ENCODE data around the gene RPL28. TPM values are rescaled to one million over a fixed set of nuclear protein-coding genes. Genes with fewer than 3 reads are reported as not detected.

Gene RPL28
- 1,166 TPM for total RNA-seq

- peak within 1 kb of the TSS; percentile 70 to 76 for H3K4me3 ChIP-seq
- H3K36me3 ChIP-seq = peaks cover 0 to 31% of the 10 kb centered on the region in 2 donors
- H3K27me3 ChIP-seq = no peaks in the 10 kb centered on the region
- TF ChIP-seq, protein P1, sequence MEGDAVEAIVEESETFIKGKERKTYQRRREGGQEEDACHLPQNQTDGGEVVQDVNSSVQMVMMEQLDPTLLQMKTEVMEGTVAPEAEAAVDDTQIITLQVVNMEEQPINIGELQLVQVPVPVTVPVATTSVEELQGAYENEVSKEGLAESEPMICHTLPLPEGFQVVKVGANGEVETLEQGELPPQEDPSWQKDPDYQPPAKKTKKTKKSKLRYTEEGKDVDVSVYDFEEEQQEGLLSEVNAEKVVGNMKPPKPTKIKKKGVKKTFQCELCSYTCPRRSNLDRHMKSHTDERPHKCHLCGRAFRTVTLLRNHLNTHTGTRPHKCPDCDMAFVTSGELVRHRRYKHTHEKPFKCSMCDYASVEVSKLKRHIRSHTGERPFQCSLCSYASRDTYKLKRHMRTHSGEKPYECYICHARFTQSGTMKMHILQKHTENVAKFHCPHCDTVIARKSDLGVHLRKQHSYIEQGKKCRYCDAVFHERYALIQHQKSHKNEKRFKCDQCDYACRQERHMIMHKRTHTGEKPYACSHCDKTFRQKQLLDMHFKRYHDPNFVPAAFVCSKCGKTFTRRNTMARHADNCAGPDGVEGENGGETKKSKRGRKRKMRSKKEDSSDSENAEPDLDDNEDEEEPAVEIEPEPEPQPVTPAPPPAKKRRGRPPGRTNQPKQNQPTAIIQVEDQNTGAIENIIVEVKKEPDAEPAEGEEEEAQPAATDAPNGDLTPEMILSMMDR (IDR thresholded peaks at IDR 0.05) = no peak
- TF ChIP-seq POLR2A (IDR thresholded peaks at IDR 0.05) (peak; percentile 12 to 96), POLR2AphosphoS5 (IDR thresholded peaks at IDR 0.05; ENCODE audit: insufficient read depth in 1 of 2, low read depth in 1 of 2) (peak; percentile 92 to 99)
- peaks cover 63% of the 10 kb centered on the region for H3K4me1 ChIP-seq
- DNase-seq (ENCODE audit: extremely low spot score in 2 of 2) = peak in 1 of 2 donors; percentile 99
- intact Hi-C loops (cut with DNase I) = loop anchor here (2.0 kb wide), 1 partner anchor 45 kb away; no protein-coding TSS in a partner anchor
- no peaks in the 10 kb centered on the region for H3K9me3 ChIP-seq
- H3K27ac ChIP-seq = peak within 1 kb of the TSS; percentile 96
Observed at GRCh38 chr19:55385724-55386492, at the start of gene RPL28. Gene RPL28 (plus strand): TSS chr19:55385932. CDS start chr19:55386358, 426 bp downstream.

DNA sequence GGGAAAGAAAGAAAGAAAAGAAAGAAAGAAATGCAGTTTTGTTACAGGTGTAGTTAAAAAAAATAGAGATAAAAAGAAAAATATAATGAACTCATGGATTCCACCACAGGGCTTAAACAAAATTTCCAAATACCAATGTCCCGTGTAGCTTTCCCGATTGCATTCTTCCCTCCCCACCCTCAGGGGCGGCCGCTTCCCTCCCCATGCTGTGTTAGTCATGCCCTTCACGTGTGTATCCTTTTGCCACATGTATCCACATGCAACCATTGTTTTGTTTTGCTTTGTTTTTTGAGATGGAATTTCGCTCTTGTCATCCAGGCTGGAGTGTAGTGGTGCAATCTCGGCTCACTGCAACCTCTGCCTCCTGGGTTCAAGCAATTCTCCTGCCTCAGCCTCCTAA is 49.6 kb upstream of the RPL28 start:
- intact Hi-C loops (cut with DNase I) = no loop called here
- H3K27me3 ChIP-seq = no peaks in the 10 kb centered on the region
- H3K9me3 ChIP-seq = no peaks in the 10 kb centered on the region
- H3K36me3 ChIP-seq = no peaks in the 10 kb centered on the region
- TF ChIP-seq POLR2AphosphoS5 (IDR thresholded peaks at IDR 0.05; ENCODE audit: insufficient read depth in 1 of 2, low read depth in 1 of 2) = peak in 1 of 2 donors; percentile 23
- TF ChIP-seq, protein P1 (IDR thresholded peaks at IDR 0.05) = no peak
- peaks cover 21% of the 10 kb centered on the region for H3K4me1 ChIP-seq
- no peak overlapping the region for H3K27ac ChIP-seq
- H3K4me3 ChIP-seq = no peak overlapping the region
- no peak for DNase-seq (ENCODE audit: extremely low spot score in 2 of 2)

GRCh38 chr19:55339105-55339888 is 46.4 kb upstream of the RPL28 start, which contains the start of gene KMT5C:
Gene KMT5C (plus strand): TSS chr19:55339876. CDS start chr19:55341937, 2,061 bp downstream.
- intact Hi-C loops (cut with DNase I) = no loop called here
- no peaks in the 10 kb centered on the region for H3K36me3 ChIP-seq
- TF ChIP-seq POLR2AphosphoS5 (IDR thresholded peaks at IDR 0.05; ENCODE audit: insufficient read depth in 1 of 2, low read depth in 1 of 2) = peak; percentile 88 to 89
- TF ChIP-seq, protein P1 (IDR thresholded peaks at IDR 0.05) = peak in 2 of 3 experiments; percentile 9 to 36
- peak in 1 of 2 donors; percentile 52 for TF ChIP-seq POLR2A (IDR thresholded peaks at IDR 0.05)

DNA sequence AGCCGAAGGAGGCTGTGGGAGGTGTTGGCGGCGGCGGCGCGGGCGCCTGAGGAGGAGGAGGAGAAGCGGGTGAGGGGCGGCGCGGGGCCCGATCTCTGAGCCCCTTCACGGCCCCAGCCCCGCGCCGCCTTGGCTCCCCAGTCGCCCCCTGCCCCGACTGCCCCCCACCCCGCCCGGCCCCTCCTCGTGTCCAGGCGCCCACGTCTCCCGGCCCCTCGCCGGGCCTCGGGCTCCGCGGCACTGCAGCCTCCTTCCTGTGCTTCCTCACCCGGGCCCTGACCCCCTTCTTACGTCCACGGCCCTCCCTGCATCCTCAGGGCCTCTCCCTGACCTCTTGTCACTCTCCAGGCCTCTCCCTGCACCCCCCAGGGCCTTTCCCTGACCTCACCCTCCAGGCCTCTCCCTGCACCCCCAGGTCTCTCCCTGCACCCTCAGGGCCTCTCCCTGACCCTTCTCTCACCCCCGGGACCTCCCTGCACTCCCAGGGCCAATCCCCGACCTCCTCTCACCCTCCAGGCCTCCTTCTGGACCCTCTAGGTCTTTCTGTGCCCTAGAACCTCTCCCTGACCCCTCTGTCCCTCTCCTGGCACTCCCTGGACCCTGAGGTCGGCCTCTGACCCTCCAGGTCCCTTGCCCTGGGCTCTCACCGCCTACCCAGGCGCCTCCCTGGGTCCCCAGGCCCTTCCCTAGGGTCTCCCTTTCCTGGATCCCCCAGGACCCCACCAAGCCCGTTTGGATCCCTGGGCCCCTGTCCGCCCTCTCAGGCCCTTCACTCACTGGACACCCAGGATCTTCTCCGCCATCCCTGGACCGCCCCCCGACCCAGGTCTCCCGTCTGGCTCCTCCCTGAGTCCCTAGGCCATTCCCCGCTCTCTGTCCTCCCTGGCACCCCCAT is 45.6 kb upstream of the RPL28 start:
- peak overlapping the region; percentile 61 to 68 for H3K4me3 ChIP-seq
- H3K27me3 ChIP-seq = no peaks in the 10 kb centered on the region
- H3K9me3 ChIP-seq = no peaks in the 10 kb centered on the region
- no peaks in the 10 kb centered on the region for H3K36me3 ChIP-seq
- intact Hi-C loops (cut with DNase I) = loop anchor here (2.0 kb wide), 1 partner anchor 45 kb away; the partner anchor contains the start of genes RPL28 and TMEM238
- H3K4me1 ChIP-seq = peaks cover 29% of the 10 kb centered on the region
- peak overlapping the region; percentile 84 for H3K27ac ChIP-seq
- TF ChIP-seq POLR2AphosphoS5 (IDR thresholded peaks at IDR 0.05; ENCODE audit: insufficient read depth in 1 of 2, low read depth in 1 of 2) = no peak
- TF ChIP-seq POLR2A (IDR thresholded peaks at IDR 0.05) = peak in 1 of 2 donors; percentile 93
- DNase-seq (ENCODE audit: extremely low spot score in 2 of 2) = no peak

More at GRCh38 chr19:55339105-55339888, 46.4 kb upstream of the RPL28 start, which contains the start of gene KMT5C:
- DNase-seq (ENCODE audit: extremely low spot score in 2 of 2) = peak; percentile 100
- no peaks in the 10 kb centered on the region for H3K27me3 ChIP-seq
- peaks cover 28% of the 10 kb centered on the region for H3K4me1 ChIP-seq
- peak within 1 kb of the TSS; percentile 93 for H3K27ac ChIP-seq
- H3K4me3 ChIP-seq = peak within 1 kb of the TSS; percentile 61 to 68
- no peaks in the 10 kb centered on the region for H3K9me3 ChIP-seq

Measured in vagina (tissue), 2 donors.